Fibroblast of the conjunctiva (primary cell): ENCODE data around the gene MSLN.
"Not testable (repeated sequence)": the region's sequence is repeated elsewhere in the genome, so short reads cannot be mapped to it uniquely, and the experiment has no call there.

Experiments used
- DNase-seq: peaks from one replicate; pipeline ENCODE4 v3.0.0-alpha.2; 2010; ENCODE audit warnings: low read depth

MSLN gene

GRCh38 chr16:735982-736453, 24.5 kb upstream of the MSLN start:
- DNase-seq: no peak

DNA sequence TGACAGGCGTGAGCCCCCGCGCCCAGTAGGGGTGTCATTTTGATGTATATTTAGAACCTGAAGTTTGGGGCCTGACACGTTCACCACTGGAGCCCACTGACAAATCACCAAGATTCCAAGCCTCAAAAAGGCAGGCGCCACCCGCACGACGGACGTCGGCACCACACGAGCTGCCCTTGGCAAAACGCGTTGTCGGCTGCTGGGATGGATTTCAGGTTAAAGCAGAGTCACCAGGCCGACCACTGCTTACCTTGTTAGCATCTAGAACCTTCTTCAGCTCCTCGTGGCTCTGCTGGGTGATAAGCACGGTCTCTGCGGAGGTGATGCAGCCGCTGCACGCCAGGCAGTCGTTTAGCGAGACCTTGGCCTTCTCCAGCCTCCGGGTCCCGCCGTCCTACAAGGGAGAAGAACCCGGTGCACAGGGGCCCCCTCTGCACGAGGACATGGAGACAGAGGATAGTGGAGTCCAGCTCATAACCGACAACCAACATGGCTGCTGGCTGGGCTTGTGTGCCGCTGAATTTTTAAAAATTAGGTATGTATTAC, 23.5 kb upstream of the MSLN start:
- no peak for DNase-seq

DNA sequence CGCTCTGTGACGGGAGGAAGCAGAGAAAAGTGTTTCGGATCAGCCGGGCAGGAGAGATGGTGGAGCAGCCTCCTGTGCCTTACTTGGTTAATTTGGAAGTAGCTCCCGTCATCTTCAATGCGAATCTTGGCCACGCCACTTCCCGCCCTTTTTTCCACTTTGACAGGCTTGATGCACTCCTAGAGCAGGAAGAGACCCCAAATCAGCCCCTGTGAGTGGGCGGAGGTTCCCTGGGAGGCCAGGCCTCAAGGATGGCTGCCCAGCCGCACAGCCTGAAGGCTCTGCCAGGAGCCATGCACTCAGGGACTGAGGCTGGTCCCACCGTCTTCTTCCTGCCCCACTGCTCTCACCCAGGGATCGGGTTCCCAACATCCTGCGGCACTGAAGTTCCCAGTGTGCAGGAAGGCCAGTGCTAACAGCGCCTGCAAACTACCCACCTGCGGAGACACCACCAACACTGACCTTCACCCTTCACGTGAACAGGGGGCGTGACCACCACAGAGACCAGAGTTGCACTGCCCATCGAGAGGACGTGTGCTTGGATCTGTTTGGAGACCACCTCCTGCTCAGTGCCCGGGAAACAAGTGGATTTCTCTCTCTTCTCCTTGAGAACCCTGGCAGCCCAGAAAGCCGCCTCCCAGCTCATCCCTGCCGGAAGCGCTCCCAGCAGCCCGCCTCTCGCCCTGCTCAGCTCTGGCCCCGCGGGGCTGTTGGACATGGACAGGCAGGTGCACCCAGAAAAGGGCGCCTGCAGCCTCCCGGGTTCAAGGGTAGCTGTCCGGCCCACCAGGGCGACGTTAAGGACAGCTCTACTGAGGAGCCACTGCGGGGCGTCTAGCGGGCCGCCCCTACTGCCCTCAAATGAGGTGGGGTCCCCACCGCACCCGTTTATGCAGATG, 20.7 kb upstream of the MSLN start:
- DNase-seq: no peak

DNA sequence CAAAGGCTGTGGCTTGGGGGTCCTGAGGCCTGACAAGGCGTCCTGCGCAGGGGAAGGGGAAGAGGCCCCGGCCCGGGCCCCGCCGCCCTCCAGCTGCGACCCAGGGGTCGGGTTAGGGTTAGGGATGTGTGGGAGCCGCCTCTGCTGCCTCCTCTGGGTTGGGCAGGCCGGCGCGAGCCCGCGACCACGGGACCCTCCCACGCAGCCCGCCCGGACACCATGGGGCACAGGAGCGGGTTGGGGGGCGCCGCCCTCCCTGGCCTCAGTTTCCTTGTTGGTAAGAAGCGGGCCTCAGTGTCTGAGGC, 20.1 kb upstream of the MSLN start:
- no peak for DNase-seq

- DNase-seq: peak; percentile 72
These were observed 19.6 kb upstream of the MSLN start, which contains the start of gene CIAO3 for GRCh38 chr16:740764-741505. CIAO3 (minus strand) TSS chr16:740997; CDS start chr16:740985, 12 bp downstream.

- no peak for DNase-seq
These were observed 18.4 kb upstream of the MSLN start for GRCh38 chr16:741986-742629.

GRCh38 chr16:742894-743293, 17.6 kb upstream of the MSLN start:
- DNase-seq: not testable (repeated sequence)

- no peak for DNase-seq
These were observed 16.6 kb upstream of the MSLN start for GRCh38 chr16:743794-744500.

DNA sequence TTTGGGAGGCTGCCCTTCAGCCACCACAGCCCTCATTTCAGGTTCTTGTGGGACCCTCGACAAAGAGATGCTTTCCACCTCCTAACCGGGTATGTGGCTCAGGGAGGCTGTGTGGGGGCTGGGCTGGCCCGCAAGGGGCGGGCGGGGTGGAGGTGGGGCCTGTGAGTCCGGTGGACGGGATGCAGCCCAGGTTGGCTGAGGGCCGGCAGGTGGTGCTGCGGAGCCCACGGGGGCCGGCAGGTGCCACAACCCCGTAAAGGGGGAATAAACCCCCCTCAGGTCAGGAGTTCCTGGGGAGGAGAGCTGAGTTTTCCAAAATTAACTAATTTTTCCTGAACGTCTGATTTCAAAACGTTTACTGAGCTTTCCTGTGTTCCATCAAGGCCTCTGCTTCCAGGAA, 14.8 kb upstream of the MSLN start:
- no peak for DNase-seq

- DNase-seq: no peak
These were observed 13.9 kb upstream of the MSLN start for GRCh38 chr16:746637-747036.

- no peak for DNase-seq
These were observed 12.4 kb upstream of the MSLN start for GRCh38 chr16:747978-748746.

DNA sequence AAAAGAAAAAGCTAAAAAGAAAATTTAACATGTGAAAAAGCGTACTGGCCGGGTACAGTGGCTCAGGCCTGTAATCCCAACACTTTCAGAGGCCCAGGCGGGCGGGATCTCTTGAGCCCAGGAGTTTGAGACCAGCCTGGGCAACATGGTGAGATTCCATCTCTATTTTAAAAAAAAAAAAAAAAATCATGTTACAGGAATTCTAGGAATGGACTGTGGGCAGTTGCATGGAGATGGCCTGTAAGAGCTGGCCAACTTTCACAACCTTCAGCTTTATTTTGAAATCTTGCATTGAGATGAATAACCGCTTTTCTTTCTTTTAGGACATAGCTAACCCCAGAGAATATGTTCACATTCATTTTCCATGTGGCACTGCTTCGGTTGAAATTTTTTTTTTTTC, 11.5 kb upstream of the MSLN start:
- no peak for DNase-seq

DNA sequence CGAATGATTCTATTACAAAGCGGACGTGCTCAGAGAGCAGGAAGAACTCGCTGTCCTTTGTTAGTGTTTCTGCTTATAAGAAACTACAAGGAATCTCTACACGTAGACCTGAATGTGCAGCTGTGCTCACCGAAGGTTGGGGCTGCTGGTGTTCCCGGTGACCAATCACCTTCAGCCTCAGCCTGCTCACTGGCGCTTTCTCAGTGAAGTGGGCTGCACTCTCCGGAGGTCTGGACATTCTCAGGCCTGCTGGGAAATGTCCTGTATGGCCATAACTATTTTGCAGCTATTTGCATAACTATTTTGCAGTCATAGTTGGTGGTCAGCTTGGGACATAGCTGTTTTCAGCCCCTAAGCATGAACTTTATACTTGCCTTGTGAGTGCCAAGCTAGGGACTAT, 10.0 kb upstream of the MSLN start:
- DNase-seq: no peak

- no peak for DNase-seq
These were observed 9.2 kb upstream of the MSLN start for GRCh38 chr16:751152-752006.

GRCh38 chr16:752007-752312, 8.6 kb upstream of the MSLN start:
- no peak for DNase-seq

GRCh38 chr16:754121-754607, 6.4 kb upstream of the MSLN start:
- not testable (repeated sequence) for DNase-seq

DNA sequence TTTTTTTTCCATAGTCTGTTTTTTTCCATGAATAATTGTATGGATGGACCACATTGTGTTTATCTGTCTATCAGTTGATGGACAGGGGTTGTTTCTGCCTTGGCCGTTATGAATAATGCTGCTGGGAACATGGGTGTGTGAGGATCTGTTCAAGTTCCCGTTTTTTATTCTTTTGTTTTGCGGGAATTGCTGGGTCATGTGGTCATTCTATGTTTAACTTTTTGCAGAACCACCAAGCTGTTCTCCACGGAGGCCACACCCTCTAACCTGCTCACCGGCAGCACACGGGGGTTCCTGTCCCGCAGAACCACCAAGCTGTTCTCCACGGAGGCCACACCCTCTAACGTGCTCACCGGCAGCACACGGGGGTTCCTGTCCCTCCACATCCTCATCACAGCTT, 5.9 kb upstream of the MSLN start:
- no peak for DNase-seq

DNA sequence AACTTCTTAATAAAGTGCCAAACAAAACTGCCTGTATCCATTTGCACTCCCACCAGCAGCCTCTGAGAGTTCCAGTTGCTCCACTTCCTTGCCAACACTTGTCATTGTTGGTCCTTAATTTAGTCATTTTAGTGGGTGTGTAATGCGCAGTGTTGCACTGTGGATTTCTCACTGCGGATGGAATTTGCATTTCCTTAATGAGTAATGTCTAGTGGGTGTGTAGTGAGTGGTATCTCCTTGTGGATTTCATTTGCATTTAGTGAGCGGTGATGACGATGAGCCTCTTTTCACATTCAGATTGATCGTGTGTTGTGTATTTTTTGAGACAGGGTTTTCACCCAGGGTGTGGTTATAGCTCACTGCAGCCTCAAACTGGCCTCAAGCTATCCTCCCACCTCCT, 4.1 kb upstream of the MSLN start:
- DNase-seq: no peak

DNA sequence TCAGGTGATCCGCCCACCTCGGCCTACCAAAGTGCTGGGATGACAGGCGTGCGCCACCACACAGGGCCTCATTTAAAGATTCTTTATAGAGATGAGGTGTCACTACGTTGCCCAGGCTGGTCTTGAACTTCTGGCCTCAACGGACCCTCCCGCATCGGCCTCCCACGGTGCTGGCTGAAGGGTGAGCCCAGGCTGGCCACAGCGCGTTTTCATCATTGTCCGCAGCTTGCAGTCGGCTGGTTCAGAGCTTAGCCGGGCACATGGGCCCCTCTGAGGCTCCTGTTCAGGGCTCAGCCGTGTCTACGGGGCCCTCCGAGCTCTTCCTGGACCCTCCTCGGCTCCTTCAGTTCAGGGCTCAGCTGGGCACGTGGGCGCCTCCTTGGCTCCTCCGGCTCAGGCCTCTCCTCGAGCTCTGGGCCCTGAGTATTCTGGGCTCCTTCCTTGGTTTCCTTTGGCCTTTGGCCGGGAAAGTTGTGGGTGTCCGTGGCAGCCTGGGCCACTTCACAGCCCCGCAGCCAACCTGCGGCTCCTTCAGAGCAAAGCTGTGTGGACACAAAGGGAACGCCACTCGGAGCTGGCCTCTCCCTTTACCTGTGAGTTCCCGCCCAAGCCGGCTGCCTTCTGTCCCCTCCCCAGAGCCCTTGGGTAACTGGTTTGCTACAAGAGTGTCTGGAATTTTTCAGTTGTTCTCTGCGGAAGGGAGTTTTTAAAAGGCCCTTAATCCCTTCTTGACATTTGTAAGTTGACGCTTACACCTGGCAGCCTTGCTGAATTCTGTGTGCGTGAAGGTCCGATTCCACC, 1.2 kb upstream of the MSLN start:
- no peak for DNase-seq
